ENCODE measurements around the gene ZFP36.
"Not testable (repeated sequence)": the region's sequence is repeated elsewhere in the genome, so short reads cannot be mapped to it uniquely, and the experiment has no call there.

Gene ZFP36

GRCh38 chr19:39446365-39447084, 39.9 kb downstream of the ZFP36 start:
- DNase-seq: no peak

GRCh38 chr19:39448271-39448670, 41.6 kb downstream of the ZFP36 start:
- DNase-seq: no peak

DNA sequence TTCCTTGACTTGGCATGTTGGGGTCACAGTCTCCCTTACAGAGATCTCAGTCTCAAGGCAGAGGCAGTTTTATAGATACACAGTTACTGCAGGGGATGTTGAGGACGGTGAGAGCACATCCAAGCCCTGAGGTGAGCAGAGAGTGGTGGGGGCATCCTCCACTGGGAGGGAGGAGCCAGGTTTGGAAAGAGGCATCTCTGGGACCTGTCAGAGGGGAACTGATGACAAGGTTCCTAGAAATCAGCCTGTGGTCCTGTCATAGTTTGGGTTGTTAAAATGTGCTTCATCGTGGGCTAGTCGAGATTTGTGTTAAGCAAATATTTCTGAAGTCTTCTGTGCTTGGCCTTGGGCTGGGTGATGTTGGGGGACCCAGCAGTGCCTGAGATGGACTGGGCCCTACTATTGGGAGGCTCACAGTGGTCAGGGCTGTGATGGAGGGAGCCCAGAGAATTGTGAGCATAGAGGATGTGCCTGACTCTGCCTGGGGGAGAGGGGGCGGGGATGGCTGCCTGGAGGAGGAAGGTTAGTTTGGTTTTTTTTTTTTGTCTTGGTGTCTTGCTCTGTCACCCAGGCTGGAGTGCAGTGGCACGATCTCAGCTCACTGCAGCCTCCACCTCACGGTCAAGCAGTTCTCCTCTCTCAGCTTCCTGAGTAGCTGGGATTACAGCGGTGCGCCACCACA, 42.6 kb downstream of the ZFP36 start:
- DNase-seq: no peak

DNA sequence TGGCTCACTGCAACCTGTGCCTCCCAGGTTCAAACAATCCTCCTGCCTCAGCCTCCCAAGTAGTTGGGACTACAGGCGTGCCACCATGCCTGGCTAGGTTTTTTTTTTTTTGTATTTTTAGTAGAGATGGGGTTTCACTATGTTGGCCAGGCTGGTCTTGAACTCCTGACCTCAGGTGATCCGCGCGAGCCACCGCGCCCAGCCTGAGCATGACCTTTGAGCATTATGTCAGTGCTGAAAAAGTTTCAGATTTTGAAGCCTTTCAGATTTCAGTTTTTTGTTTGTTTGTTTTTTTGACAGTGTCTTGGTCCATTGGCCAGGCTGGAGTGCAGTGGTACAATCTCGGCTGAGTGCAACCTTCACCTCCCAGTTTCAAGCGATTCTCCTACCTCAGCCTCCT, 44.6 kb downstream of the ZFP36 start:
- not testable (repeated sequence) for DNase-seq

Data from OCI-M1 (cell line).